ENCODE data around the gene ACHE. TPM values are rescaled to one million over a fixed set of nuclear protein-coding genes. Genes with fewer than 3 reads are reported as not detected.

The ACHE gene
- total and polyA plus RNA-seq, 7 experiments from 2014 or later = 0.11 to 0.32 (median 0.22) TPM; not detected in 4

DNA sequence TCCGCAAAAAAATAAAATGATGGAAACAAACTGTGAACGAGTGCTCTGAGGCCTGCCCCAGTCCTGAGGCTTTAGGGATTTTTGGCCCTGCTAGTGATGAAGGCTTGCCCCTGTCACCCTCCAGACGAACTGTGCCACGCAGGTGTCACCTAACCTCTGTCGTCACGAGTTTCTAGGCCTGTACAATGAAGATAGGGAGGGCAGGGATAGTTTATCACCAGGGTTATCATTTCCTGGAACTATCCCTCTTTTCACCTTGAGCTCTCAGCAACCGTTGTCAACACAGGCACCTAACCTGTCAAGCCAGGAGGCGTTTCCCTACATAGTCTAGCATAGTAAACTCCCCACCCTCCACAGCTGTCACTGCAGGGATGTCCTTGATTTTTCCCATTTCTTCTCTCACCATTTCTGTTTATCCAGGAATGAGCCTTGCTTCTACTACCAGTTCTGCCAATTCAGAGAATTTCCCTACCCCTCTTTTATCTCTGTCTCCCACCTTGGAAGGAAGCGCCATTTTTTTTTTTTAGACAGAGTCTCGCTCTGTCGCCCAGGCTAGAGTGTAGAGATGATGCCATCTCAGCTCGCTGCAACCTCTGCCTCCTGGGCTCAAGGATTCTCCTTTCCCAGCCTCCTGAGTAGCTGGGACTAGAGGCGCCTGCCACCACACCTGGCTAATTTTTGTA is 2.2 kb upstream of the ACHE start:
- Histone ChIP-seq H3K36me3 (ENCODE audit: control insufficient read depth in 2 of 3, insufficient read depth in 3 of 3, low read length in 3 of 3) (no peaks in the 10 kb centered on the region), H3K27me3 (ENCODE audit: control insufficient read depth in 2 of 2, insufficient read depth in 2 of 2, low read length in 2 of 2) (peaks cover 8 to 10% of the 10 kb centered on the region in 2 donors), H3K27ac (ENCODE audit: low read depth, low read length) (no peak overlapping the region), H3K9me3 (ENCODE audit: control insufficient read depth in 2 of 3, low read length in 3 of 3) (no peaks in the 10 kb centered on the region), H3K4me3 (ENCODE audit: low read length) (no peak overlapping the region), H3K4me1 (ENCODE audit: control insufficient read depth in 2 of 2, insufficient read depth in 2 of 2, low read length in 2 of 2) (peaks cover 8 to 11% of the 10 kb centered on the region in 2 donors)
- peak overlapping the region; percentile 30 to 79 (median 68) for H3K4me3 Mint-ChIP-seq
- H3K4me1 Mint-ChIP-seq = peaks cover 0 to 13% (median 7%) of the 10 kb centered on the region in 7 donors
- H3K27me3 Mint-ChIP-seq = peaks cover 31 to 42% (median 35%) of the 10 kb centered on the region in 5 donors
- ChIA-PET CTCF (interaction anchor here (0.6 to 1.8 kb wide), 4 partner anchors 16 to 299 kb away, joined by 3 to 7 read pairs (median 4); no protein-coding TSS in a partner anchor), POLR2A (no interaction called here)
- ATAC-seq (no peak), DNase-seq (no peak)
- H3K27ac Mint-ChIP-seq = no peak overlapping the region
- no peaks in the 10 kb centered on the region for H3K9me3 Mint-ChIP-seq
- no peaks in the 10 kb centered on the region for H3K36me3 Mint-ChIP-seq
- intact Hi-C loops (cut with micrococcal nuclease) = loop anchor here (1.0 to 5.0 kb wide), 3 partner anchors 69 to 179 kb away; partner anchors contain the start of gene MUC12 (in 1 of the 2)

DNA sequence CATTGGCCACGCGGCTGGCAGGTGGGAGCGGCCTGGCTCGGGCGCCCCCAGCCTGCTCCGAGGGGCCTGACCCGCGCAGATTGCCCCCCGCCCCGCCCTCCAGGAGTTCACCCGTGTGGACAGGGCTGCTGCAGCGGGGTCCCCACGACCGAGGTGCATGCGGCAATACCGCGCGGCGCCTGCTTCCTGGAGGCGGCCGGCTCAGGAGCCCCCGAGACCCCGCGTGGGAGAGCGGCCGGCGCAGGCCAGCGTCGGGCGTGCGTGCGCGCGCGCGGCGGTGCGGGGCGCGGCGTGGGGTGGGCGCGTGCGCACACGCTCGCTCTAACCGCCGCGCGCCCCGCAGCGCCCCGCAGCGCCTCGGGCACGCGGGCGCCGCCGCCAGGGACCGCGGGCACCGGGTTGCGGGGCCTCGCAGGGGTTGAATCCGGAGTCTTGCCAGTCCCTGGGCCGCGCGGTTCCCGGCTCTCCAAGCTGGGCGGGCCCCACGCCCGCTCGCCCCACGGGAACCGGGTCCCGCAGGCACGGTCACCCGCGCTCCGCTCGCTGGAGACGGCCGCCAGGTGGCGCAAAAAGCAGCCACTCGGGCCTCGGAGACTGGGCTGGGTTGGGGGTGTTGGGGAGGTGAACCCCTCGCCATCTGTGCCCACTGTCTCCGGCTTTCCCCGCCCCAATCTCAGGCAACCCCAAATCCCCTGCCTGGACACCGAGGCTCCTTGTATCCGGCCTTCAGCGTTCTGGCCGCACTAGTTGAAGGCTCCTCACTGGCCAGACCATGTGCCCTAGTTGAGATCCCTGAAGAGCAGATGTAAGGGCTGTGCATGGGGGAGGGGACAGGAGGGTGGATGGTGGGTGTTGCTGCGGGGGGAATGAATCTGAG is 1.3 kb upstream of the ACHE start:
- no peaks in the 10 kb centered on the region for H3K36me3 ChIP-seq (ENCODE audit: control insufficient read depth in 2 of 3, insufficient read depth in 3 of 3, low read length in 3 of 3)
- no peaks in the 10 kb centered on the region for H3K9me3 ChIP-seq (ENCODE audit: control insufficient read depth in 2 of 3, low read length in 3 of 3)
- peak in 8 of 9 donors; percentile 36 to 74 (median 52) for DNase-seq
- ChIA-PET POLR2A (no interaction called here), CTCF (interaction anchor here (1.8 kb wide), 1 partner anchor 162 kb away, joined by 7 read pairs; no protein-coding TSS in a partner anchor)
- H3K9me3 Mint-ChIP-seq = peaks cover 0 to 1% (median 0%) of the 10 kb centered on the region in 11 donors
- H3K36me3 Mint-ChIP-seq = no peaks in the 10 kb centered on the region
- peaks cover 8 to 10% of the 10 kb centered on the region in 2 donors for H3K27me3 ChIP-seq (ENCODE audit: control insufficient read depth in 2 of 2, insufficient read depth in 2 of 2, low read length in 2 of 2)
- H3K27ac ChIP-seq (ENCODE audit: low read depth, low read length) = no peak overlapping the region
- H3K27ac Mint-ChIP-seq = no peak overlapping the region
- peak overlapping the region; percentile 28 for H3K4me3 ChIP-seq (ENCODE audit: low read length)
- peaks cover 39 to 51% (median 43%) of the 10 kb centered on the region in 5 donors for H3K27me3 Mint-ChIP-seq
- peaks cover 0 to 13% (median 7%) of the 10 kb centered on the region in 7 donors for H3K4me1 Mint-ChIP-seq
- peak overlapping the region; percentile 45 to 95 (median 82) for H3K4me3 Mint-ChIP-seq
- intact Hi-C loops (cut with micrococcal nuclease) = loop anchor here (1.0 to 5.0 kb wide), 3 partner anchors 70 to 180 kb away; partner anchors contain the start of gene MUC12 (in 1 of the 2)
- H3K4me1 ChIP-seq (ENCODE audit: control insufficient read depth in 2 of 2, insufficient read depth in 2 of 2, low read length in 2 of 2) = peaks cover 8 to 11% of the 10 kb centered on the region in 2 donors
- ATAC-seq = peak; percentile 69

DNA sequence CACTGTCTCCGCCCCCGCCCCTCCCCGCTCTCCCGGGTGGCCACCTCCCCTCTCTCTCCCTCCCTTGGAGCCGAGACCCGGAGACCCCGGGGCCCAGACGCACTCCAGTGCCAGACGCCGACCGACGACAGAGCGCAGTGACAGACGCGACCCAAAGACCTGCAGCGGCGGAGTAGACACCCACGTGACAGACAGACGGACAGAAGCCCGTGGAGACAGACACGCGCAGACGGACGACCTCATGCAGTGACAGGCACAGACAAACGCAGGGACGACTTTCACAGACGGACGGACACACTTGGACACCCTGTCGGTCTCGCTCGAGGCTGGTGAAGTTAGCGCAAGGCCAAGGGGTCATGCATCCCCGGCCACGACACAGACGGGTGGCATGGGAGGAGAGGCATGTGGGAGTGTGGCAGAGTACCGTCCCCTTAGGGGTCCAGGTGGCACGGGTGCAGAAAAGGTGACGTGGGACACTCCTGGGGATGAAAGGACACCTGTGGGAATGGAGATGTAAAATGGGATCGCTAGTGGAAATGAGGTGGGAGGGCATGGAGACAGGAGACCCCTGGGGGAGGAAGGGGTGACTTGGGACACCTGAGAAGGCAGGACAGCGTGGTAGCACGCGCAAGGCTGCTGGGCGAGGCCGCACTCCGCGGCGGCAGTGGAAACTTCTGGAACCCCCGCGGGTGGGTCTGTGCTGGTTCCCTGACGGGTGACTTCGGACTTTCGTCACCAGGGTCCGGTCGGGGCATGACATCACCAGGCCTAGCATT is 456 bp upstream of the ACHE start:
- DNase-seq (peak in 2 of 9 donors; percentile 28 to 32), ATAC-seq (peak; percentile 21)
- peaks cover 8 to 10% of the 10 kb centered on the region in 2 donors for H3K27me3 ChIP-seq (ENCODE audit: control insufficient read depth in 2 of 2, insufficient read depth in 2 of 2, low read length in 2 of 2)
- CTCF ChIA-PET = interaction anchor here (1.8 kb wide), 1 partner anchor 163 kb away, joined by 7 read pairs; no protein-coding TSS in a partner anchor
- Mint-ChIP-seq H3K27me3 (peaks cover 45 to 59% (median 48%) of the 10 kb centered on the region in 5 donors), H3K27ac (peak overlapping the region in 8 of 9 donors; percentile 16 to 74 (median 46)), H3K4me3 (peak overlapping the region; percentile 81 to 95 (median 86)), H3K4me1 (peaks cover 6 to 20% (median 11%) of the 10 kb centered on the region in 7 donors), H3K36me3 (no peaks in the 10 kb centered on the region), H3K9me3 (peaks cover 0 to 2% (median 0%) of the 10 kb centered on the region in 11 donors)
- POLR2A ChIA-PET = no interaction called here
- peaks cover 8 to 11% of the 10 kb centered on the region in 2 donors for H3K4me1 ChIP-seq (ENCODE audit: control insufficient read depth in 2 of 2, insufficient read depth in 2 of 2, low read length in 2 of 2)
- intact Hi-C loops (cut with micrococcal nuclease) = loop anchor here (1.0 to 5.0 kb wide), 6 partner anchors 71 to 387 kb away; partner anchors contain the start of gene MUC12 (in 1 of the 2)
- H3K9me3 ChIP-seq (ENCODE audit: control insufficient read depth in 2 of 3, low read length in 3 of 3) = no peaks in the 10 kb centered on the region
- H3K4me3 ChIP-seq (ENCODE audit: low read length) = peak overlapping the region; percentile 28
- no peaks in the 10 kb centered on the region for H3K36me3 ChIP-seq (ENCODE audit: control insufficient read depth in 2 of 3, insufficient read depth in 3 of 3, low read length in 3 of 3)
- H3K27ac ChIP-seq (ENCODE audit: low read depth, low read length) = no peak overlapping the region

DNA sequence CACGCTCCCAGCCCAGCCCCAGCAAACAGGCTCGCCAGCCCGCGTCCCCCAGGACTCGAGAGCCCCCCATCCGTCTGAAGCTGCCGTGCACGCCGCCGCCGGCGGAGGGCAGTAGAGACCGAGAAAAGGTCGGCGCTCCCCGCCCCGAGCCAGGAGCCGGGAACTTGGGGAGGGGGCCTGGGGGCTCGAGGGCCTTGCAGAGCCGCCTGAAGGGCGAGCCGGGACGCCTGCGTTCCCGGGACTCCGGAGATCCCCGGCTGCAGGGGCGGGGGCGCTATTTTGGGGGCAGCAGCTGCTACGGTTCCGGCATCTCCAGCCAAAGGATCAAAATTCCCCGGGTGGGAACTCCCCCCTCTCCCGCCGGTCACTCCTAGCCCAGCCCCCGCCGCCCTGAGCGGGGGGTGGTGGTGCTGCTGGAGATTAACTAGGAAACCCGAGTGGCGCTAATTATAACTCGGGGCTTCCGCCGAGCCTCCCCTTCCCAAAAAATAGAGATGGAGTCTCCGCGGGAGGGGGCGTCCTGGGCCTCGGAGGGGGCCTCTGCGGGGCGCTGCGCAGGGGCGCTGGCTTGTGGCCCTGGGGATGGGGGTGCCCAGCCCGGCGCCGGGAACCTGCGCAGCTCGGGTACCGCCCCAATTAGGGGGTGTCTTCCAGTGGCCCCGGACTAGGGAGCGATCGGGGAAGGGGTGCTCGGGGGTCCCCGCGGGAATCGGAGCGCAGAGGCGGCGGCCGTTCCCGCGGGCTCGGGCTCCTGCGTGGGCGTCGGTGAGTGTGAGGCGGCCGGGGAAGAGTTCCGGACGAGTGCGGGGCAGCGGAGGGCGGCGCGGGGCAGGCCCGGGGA is 608 bp downstream of the ACHE start:
- H3K27ac ChIP-seq (ENCODE audit: low read depth, low read length) = no peak overlapping the region
- Mint-ChIP-seq H3K4me3 (peak overlapping the region in 7 of 10 donors; percentile 7 to 95 (median 41)), H3K36me3 (no peaks in the 10 kb centered on the region), H3K9me3 (peaks cover 0 to 2% (median 0%) of the 10 kb centered on the region in 11 donors), H3K4me1 (peaks cover 12 to 28% (median 19%) of the 10 kb centered on the region in 7 donors), H3K27ac (no peak overlapping the region), H3K27me3 (peaks cover 39 to 62% (median 44%) of the 10 kb centered on the region in 5 donors)
- H3K27me3 ChIP-seq (ENCODE audit: control insufficient read depth in 2 of 2, insufficient read depth in 2 of 2, low read length in 2 of 2) = peaks cover 8 to 10% of the 10 kb centered on the region in 2 donors
- no peaks in the 10 kb centered on the region for H3K9me3 ChIP-seq (ENCODE audit: control insufficient read depth in 2 of 3, low read length in 3 of 3)
- DNase-seq (peak in 6 of 9 donors; percentile 36 to 71 (median 46)), ATAC-seq (peak; percentile 26)
- ChIA-PET POLR2A (no interaction called here), CTCF (interaction anchor here (0.6 to 0.9 kb wide), 2 partner anchors 164 to 1061 kb away, joined by 3 to 5 read pairs; no protein-coding TSS in a partner anchor)
- intact Hi-C loops (cut with micrococcal nuclease) = loop anchor here (1.0 to 5.0 kb wide), 7 partner anchors 72 to 388 kb away; partner anchors contain the start of gene MUC12 (in 2 of the 2)
- H3K36me3 ChIP-seq (ENCODE audit: control insufficient read depth in 2 of 3, insufficient read depth in 3 of 3, low read length in 3 of 3) = no peaks in the 10 kb centered on the region
- peak overlapping the region; percentile 47 for H3K4me3 ChIP-seq (ENCODE audit: low read length)
- H3K4me1 ChIP-seq (ENCODE audit: control insufficient read depth in 2 of 2, insufficient read depth in 2 of 2, low read length in 2 of 2) = peaks cover 14% of the 10 kb centered on the region in 2 donors

DNA sequence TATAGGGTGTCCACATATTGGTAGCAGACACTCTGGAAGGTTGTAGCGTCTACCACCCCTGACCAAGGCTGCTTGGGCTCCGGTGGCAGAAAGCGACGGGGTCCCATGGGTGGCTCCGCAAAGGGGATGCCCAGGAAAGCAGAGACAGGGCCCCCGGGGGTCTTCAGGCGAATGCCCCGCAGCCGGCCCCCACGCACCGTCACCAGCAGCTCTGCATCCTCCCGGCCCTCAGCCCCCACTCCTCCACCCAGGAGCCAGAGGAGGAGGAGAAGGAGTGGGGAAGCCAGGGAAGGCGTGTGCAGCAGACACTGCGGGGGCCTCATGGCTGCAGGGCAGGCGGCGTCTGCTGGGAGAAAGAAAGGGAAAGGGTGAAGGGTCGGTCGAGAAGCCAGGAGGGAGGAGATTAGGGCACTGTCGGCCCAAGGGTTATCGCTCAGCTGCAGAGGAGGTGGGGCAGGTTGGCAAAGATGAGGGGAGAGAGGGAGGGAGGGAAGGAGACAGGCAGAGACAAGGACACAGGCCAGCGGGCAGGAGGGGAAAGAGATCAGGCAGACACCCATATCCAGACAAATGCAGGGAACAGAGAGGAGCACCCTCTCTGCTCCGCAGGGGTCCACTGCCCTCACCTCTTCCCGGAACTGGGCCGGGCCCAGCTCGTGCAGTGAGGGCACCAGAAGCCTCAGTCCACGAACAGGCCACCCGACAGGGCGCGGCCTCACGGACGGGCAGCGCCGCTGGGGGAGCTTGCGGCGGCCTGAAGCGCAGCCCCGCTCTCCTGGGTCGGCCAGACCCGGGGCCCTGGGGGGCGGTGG is 1.6 kb downstream of the ACHE start:
- no peak for DNase-seq
- H3K4me1 Mint-ChIP-seq = peaks cover 13 to 28% (median 19%) of the 10 kb centered on the region in 7 donors
- H3K27me3 Mint-ChIP-seq = peaks cover 36 to 61% (median 41%) of the 10 kb centered on the region in 5 donors
- intact Hi-C loops (cut with micrococcal nuclease) = loop anchor here in 1 of 2 donors (2.0 to 5.0 kb wide), 4 partner anchors 73 to 389 kb away; partner anchors contain the start of gene MUC12
- no peak overlapping the region for H3K4me3 ChIP-seq (ENCODE audit: low read length)
- ChIA-PET CTCF (interaction anchor here (0.6 to 0.9 kb wide), 2 partner anchors 165 to 1060 kb away, joined by 3 to 5 read pairs; no protein-coding TSS in a partner anchor), POLR2A (no interaction called here)
- H3K36me3 Mint-ChIP-seq = no peaks in the 10 kb centered on the region
- peaks cover 0 to 2% (median 0%) of the 10 kb centered on the region in 11 donors for H3K9me3 Mint-ChIP-seq
- no peak for ATAC-seq
- no peak overlapping the region for H3K27ac Mint-ChIP-seq
- no peaks in the 10 kb centered on the region for H3K9me3 ChIP-seq (ENCODE audit: control insufficient read depth in 2 of 3, low read length in 3 of 3)
- peaks cover 8 to 10% of the 10 kb centered on the region in 2 donors for H3K27me3 ChIP-seq (ENCODE audit: control insufficient read depth in 2 of 2, insufficient read depth in 2 of 2, low read length in 2 of 2)
- no peaks in the 10 kb centered on the region for H3K36me3 ChIP-seq (ENCODE audit: control insufficient read depth in 2 of 3, insufficient read depth in 3 of 3, low read length in 3 of 3)
- H3K27ac ChIP-seq (ENCODE audit: low read depth, low read length) = no peak overlapping the region
- H3K4me3 Mint-ChIP-seq = peak overlapping the region in 6 of 10 donors; percentile 14 to 95 (median 34)
- H3K4me1 ChIP-seq (ENCODE audit: control insufficient read depth in 2 of 2, insufficient read depth in 2 of 2, low read length in 2 of 2) = peaks cover 14% of the 10 kb centered on the region in 2 donors
